HG03039 (cell line): ENCODE measurements around the gene CCRL2.
"Not testable (repeated sequence)": the region's sequence is repeated elsewhere in the genome, so short reads cannot be mapped to it uniquely, and the experiment has no call there.

ENCODE experiments used
- ATAC-seq: cut with Tn5 transposase; IDR thresholded peaks from one replicate; pipeline ENCODE4 v1.9.1; 2021; ENCODE audit warnings: mild to moderate bottlenecking, moderate library complexity; ENCODE audit not compliant: unreplicated experiment

The CCRL2 gene

GRCh38 chr3:46401579-46401978 lies 5.5 kb upstream of the CCRL2 start:
- ATAC-seq = no peak

DNA sequence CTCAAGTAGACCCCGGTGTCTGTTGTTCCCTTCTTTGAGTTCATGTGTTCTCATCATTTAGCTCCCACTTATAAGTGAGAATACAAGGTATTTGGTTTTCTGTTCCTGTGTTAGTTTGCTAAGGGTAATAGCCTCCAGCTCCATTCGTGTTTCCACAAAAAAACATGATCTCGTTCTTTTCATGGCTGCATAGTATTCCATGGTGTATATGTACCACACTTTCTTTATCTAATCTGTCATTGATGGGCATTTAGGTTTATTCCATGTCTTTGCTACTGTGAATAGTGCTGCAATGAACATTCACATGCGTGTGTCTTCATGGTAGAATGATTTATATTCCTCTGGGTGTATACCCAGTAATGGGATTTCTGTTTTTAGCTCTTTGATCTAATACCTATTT lies 4.2 kb upstream of the CCRL2 start:
- ATAC-seq = not testable (repeated sequence)

DNA sequence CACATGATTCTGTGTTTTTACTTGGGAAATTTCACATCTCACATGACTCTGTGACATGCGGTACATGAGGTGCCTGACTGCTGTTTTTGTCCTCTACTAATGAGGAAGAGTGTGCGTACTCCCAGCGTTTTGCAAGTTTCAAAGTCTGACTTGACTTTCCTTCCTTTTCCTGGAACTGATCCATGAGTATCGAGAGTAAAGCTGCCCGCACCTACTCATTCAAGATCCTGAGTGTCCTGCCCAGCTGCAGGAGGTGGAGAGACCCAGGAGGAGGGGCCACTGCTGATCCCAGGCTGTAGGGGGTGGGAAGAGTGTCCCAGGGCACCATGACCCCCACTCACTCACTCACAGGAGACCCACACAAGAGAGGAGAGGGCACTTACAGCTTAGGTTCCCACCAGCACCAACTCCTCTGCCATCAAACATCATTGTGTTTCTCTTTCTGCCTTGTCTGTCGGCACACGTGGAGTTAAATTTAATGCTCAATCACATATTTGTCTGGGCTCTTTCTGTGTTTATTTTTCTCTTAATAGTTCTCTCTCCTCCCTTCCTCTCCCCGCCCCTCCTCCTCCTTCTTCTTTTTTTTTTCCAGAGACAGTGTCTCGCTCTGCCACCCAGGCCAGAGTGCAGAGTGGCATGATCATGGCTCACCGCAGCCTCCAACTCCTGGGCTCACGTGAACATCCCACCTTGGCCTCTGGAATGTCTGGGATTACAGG lies 1.6 kb upstream of the CCRL2 start:
- ATAC-seq = no peak

DNA sequence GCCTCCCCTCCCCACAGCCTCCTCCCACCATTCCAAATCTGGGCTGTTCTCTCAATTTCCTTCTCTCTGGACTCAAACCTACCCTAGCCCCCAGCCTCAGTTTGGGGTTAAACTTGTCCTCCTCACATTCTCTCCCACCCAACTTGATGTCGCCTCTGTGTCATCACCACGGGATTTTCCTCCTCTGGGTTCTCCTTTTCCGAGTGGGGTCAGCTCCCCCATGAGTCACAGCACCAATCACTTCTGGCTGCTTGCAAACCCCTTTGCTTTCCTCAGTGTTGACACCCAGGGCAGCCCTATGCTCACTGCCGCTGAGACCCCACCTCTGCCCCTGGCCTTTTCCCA lies 644 bp upstream of the CCRL2 start:
- no peak for ATAC-seq

- ATAC-seq = no peak
These were observed 911 bp downstream of the CCRL2 start for GRCh38 chr3:46407970-46408369.

GRCh38 chr3:46408853-46409252 lies 1.8 kb downstream of the CCRL2 start:
- ATAC-seq = no peak

DNA sequence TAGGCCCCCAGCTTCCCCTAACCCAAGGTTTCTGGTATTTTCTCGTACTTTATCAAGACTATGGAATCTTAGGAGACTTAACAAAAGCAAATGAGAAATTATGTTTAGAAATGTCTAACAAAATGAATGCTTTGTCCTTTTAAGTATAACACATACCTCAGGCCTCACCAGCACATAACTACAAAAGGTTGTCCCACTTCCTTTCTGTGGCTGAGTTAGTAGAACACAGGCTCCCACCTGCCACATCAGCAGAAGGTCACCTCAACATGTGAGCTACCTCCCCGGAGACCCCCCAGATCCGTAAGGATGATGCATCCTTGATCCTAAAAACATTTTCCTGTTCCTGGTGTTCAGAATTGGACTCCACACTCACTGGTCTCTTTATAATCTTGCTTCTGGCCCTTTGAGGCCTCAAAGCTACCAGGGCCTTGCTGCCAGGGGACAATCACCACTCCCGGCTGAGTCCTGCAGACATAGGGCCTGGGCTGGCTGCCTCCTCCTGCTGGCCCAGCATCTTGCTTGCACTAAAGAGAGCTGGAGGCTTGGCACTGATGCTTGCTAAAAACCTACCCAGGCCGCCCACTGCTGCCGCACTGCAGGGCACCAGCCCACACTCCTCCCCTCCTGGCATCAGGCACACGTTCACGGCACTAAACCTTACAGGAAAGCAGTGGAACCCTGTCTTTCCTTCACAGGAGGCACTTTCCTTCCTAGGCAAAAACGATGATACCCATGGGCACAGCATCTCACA lies 2.9 kb downstream of the CCRL2 start:
- ATAC-seq = no peak

- ATAC-seq = no peak
These were observed 3.6 kb downstream of the CCRL2 start for GRCh38 chr3:46410669-46411068.

DNA sequence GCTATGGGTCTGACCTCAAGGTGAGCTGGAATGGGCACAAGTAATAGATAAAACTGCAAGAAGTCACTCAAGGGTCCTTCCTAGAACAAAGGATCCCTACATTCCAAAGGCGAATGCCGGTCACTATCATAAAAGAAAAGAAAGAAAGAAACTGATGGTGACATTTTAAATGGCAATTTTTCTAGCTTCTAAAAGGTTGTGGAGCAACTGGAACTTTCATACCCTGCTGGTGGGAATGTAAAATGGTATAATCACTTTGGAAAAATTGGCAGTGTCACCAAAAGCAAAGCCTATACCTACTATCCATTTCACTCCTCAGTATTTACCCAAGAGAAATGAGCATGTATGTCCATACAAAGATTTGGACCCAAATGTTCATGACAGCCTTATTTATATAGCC lies 4.2 kb downstream of the CCRL2 start:
- no peak for ATAC-seq

DNA sequence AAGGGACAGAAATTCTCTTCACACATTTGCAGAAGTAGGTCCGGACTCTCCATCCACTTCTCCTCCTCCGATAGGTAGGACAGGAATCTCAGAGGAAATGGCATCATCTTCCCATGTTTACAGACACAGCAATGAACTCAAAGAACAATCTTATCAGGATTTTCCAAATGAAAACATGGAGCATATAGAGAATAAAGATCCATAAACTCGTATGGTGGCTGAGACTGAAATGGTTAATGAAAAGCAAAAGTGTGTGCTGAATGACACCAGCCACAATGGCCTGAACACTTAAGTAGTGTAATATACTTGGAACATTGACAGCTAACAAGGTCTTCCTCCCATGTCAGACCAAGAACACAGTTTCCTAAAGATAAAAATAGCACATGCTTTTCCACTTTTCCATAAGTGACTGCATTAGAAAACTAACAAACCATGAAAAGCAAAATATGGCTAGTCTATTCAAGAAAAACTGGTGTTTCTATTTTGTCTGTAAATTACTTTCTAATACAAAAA lies 5.8 kb downstream of the CCRL2 start:
- ATAC-seq = no peak

GRCh38 chr3:46413951-46414350 lies 6.9 kb downstream of the CCRL2 start:
- ATAC-seq = no peak

- no peak for ATAC-seq
These were observed 7.7 kb downstream of the CCRL2 start for GRCh38 chr3:46414739-46415138.

DNA sequence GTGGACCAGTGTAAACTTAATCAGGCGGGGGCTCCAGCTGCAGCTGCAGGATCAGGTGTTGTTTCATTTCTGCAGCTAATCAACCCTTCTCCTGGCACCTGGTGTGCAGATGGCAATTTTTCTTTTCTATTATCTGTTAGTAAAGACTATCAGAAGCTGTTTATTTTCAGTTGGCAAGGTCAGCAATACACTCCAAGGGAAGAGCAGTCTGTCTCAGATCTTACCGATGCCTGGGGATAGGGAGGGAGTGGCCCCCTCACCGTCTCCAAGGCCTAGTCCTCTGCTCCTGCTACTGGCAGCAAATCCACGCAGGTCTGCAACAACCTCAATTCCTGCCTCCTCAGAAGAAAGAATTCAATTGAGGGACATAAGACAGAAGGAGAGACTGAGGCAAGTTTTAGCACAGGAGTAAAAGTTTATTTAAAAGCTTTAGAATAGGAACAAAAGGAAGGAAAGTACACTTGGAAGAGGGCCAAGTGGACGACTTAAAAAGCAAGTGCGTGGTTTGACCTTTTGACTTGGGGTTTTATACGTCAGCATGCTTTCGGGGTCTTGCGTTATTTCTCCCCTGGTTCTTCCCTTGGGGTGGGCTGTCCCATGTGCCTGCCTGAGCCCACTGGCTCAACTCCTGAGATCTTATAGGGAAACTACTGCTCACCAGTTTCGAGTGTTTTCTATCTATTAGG lies 9.2 kb downstream of the CCRL2 start:
- no peak for ATAC-seq

- no peak for ATAC-seq
These were observed 9.9 kb downstream of the CCRL2 start for GRCh38 chr3:46416811-46417510.

GRCh38 chr3:46417841-46418611 lies 11.0 kb downstream of the CCRL2 start:
- ATAC-seq = no peak

GRCh38 chr3:46419816-46420215 lies 12.8 kb downstream of the CCRL2 start:
- no peak for ATAC-seq

GRCh38 chr3:46420931-46421330 lies 13.9 kb downstream of the CCRL2 start:
- no peak for ATAC-seq

- no peak for ATAC-seq
These were observed 15.6 kb downstream of the CCRL2 start for GRCh38 chr3:46422617-46423016.

GRCh38 chr3:46423588-46423987 lies 16.5 kb downstream of the CCRL2 start:
- ATAC-seq = no peak

DNA sequence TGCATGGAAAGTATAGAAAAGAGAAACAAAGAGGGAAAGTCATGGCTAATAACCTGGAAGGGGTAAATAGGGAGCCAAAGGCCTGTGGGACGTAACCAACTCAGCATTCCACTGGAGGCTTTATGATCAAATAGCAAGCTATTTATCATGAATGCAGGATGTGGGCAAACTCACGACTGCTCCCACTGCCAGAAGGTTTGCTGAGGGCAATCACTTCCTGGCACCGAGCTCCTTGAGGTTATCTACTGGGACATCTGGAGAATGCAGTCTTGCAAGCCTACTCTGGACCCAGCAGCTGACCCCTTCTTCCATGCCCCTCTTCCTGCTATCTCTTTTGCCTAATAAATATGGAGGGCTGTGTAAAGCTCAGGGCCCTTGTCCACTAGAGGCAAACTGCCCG lies 19.4 kb downstream of the CCRL2 start:
- not testable (repeated sequence) for ATAC-seq
